ENCODE data around the gene DEDD2. TPM values are rescaled to one million over a fixed set of nuclear protein-coding genes. Genes with fewer than 3 reads are reported as not detected.
A peak's percentile ranks its signal among the peaks of the same experiment; 100 is the strongest.

DEDD2 gene, protein sequence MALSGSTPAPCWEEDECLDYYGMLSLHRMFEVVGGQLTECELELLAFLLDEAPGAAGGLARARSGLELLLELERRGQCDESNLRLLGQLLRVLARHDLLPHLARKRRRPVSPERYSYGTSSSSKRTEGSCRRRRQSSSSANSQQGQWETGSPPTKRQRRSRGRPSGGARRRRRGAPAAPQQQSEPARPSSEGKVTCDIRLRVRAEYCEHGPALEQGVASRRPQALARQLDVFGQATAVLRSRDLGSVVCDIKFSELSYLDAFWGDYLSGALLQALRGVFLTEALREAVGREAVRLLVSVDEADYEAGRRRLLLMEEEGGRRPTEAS
- polyA plus RNA-seq (2012; rRNA removed) = 30.2 and 31.1 TPM in 2 replicates
- 15.7 and 23.9 TPM in 2 replicates for polyA plus RNA-seq (2012; cell fraction: cytosol; rRNA removed)
- polyA plus RNA-seq (2012; cell fraction: nucleus; rRNA removed) = 29.2 and 30.8 TPM in 2 replicates

DNA sequence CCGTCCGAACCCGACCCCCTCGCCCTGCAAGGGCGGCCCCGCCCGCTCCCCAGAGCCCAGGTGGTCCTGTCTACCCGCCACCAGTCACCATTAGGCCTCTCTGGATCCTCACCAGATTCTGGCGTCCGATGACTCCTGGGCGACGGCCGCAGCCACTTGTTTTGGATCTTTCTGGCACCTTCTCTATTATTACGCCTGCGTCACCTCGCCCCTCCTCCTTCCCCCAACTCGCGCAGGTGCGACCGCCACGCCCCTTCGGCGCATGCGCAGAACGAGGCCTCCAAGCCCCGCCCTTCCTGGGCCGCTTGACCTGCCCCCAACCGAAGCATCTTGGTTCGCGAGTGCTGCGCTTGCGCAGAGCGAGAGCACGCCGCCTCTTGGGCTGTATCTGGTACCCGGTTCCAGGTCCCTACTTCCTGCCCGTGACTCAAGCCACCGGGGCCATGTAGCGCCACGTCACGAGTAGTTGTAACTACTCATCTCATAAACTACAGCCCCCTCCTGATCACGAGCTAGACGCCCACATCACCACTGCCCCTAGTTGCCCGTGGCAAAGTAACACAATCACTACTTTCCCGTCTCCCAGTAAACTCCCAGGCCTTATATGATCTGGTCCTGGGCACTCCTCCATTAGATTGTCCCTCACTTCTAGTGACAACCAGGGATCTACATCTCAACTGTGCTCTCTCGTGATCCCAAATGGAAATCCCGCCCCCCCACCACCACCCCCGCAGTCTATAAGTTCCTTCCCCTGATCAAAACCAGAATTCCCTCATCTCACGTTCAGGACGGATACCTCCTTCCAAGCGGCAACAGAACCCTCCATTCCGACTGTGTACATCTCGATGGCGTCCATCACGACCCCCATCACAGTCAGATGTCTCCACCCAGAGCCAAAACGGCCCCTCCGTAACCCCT, at the start of gene DEDD2:
TSS of gene DEDD2 (minus strand) at position 158 of the 918 bp plus-strand sequence. CDS start 670 bp downstream, outside the sequence.
- peaks cover 12% of the 10 kb centered on the region for H3F3A ChIP-seq (replicated peaks; ENCODE audit: insufficient read depth)
- H3K36me3 ChIP-seq (replicated peaks in 1 of 2; ENCODE audit: control insufficient read depth in 1 of 2, insufficient read depth in 2 of 2, low read length in 1 of 2) = peaks cover 14 to 18% of the 10 kb centered on the region in 2 experiments
- peak within 1 kb of the TSS; percentile 77 for H3K9ac ChIP-seq
- H3K79me2 ChIP-seq (ENCODE audit: insufficient read depth) = peaks cover 88% of the 10 kb centered on the region
- H4K20me1 ChIP-seq (ENCODE audit: insufficient read depth) = no peaks in the 10 kb centered on the region; the same call in 1 of the 2 replicates
- H3K9me3 ChIP-seq = no peaks in the 10 kb centered on the region
- no peaks in the 10 kb centered on the region for H3K27me3 ChIP-seq (ENCODE audit: insufficient read depth)
- peak within 1 kb of the TSS; percentile 89 for H3K4me2 ChIP-seq
- peak within 1 kb of the TSS; percentile 88 to 90 for H3K27ac ChIP-seq (ENCODE audit: low read depth in 2 of 2, low read length in 1 of 2)
- peaks cover 9 to 28% of the 10 kb centered on the region in 2 experiments; a peak in 2 of 4 replicates for H3K4me1 ChIP-seq (ENCODE audit: control insufficient read depth in 1 of 2, insufficient read depth in 2 of 2, low read depth in 1 of 2, low read length in 1 of 2)
- H3K4me3 ChIP-seq (ENCODE audit: low read depth in 2 of 2, low read length in 1 of 2) = peak within 1 kb of the TSS; percentile 80 to 99
- H3K9me2 ChIP-seq = no peaks in the 10 kb centered on the region
- ChIA-PET CTCF (interaction anchor here (0.7 to 1.8 kb wide), 6 partner anchors 23 to 76 kb away, joined by 3 to 5 read pairs (median 3); no protein-coding TSS in a partner anchor), POLR2A (interaction anchor here (1.2 kb wide), 1 partner anchor 10 kb away, joined by 3 read pairs; no protein-coding TSS in a partner anchor)
- peak within 1 kb of the TSS; percentile 77 for H2AFZ ChIP-seq (ENCODE audit: low read depth)
- peak; percentile 95 for DNase-seq
- 17% methylated on average over 51 of the region's 57 CpGs for WGBS (ENCODE audit: low lambda C conversion rate)
- TF ChIP-seq FOSL2 (IDR thresholded peaks at IDR 0.05; ENCODE audit: borderline replicate concordance, low read depth) (no peak; the same call in 1 of the 2 replicates), EP300 (IDR thresholded peaks at IDR 0.05; ENCODE audit: borderline replicate concordance in 1 of 2, low read depth in 1 of 2, low read length in 1 of 2) (peak in 1 of 2 experiments; percentile 61; a peak in 2 of 4 replicates), ELF1 (IDR thresholded peaks at IDR 0.05) (peak; percentile 66; the same call in 1 of the 2 replicates), TCF12 (IDR thresholded peaks at IDR 0.05) (no peak), POLR2AphosphoS5 (IDR thresholded peaks at IDR 0.05; ENCODE audit: low read depth, low read length) (peak; percentile 64; the same call in 1 of the 2 replicates), PBX3 (IDR thresholded peaks at IDR 0.05) (no peak), RAD21 (IDR thresholded peaks at IDR 0.05; ENCODE audit: low read length) (no peak), RFX5 (IDR thresholded peaks at IDR 0.05; ENCODE audit: low read length) (no peak), EZH2phosphoT487 (IDR thresholded peaks at IDR 0.05; ENCODE audit: borderline replicate concordance, low read depth) (no peak), TEAD4 (IDR thresholded peaks at IDR 0.05; ENCODE audit: borderline replicate concordance, insufficient read depth) (no peak), RXRA (IDR thresholded peaks at IDR 0.05; ENCODE audit: borderline replicate concordance, low read depth) (no peak), TAF1 (IDR thresholded peaks at IDR 0.05; ENCODE audit: borderline replicate concordance, low read depth, low read length) (peak; percentile 29; the same call in 1 of the 2 replicates), CHD2 (IDR thresholded peaks at IDR 0.05; ENCODE audit: low read length, partially characterized antibody) (no peak), FOXJ3 (CRISPR knock-in tag; IDR thresholded peaks at IDR 0.05) (no peak), MEF2A (IDR thresholded peaks at IDR 0.05; ENCODE audit: borderline replicate concordance, low read depth) (no peak)
- TF ChIP-seq, protein P1, sequence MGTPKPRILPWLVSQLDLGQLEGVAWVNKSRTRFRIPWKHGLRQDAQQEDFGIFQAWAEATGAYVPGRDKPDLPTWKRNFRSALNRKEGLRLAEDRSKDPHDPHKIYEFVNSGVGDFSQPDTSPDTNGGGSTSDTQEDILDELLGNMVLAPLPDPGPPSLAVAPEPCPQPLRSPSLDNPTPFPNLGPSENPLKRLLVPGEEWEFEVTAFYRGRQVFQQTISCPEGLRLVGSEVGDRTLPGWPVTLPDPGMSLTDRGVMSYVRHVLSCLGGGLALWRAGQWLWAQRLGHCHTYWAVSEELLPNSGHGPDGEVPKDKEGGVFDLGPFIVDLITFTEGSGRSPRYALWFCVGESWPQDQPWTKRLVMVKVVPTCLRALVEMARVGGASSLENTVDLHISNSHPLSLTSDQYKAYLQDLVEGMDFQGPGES (IDR thresholded peaks at IDR 0.05; ENCODE audit: low read depth, low read length) = no peak
- TF ChIP-seq, protein P2, sequence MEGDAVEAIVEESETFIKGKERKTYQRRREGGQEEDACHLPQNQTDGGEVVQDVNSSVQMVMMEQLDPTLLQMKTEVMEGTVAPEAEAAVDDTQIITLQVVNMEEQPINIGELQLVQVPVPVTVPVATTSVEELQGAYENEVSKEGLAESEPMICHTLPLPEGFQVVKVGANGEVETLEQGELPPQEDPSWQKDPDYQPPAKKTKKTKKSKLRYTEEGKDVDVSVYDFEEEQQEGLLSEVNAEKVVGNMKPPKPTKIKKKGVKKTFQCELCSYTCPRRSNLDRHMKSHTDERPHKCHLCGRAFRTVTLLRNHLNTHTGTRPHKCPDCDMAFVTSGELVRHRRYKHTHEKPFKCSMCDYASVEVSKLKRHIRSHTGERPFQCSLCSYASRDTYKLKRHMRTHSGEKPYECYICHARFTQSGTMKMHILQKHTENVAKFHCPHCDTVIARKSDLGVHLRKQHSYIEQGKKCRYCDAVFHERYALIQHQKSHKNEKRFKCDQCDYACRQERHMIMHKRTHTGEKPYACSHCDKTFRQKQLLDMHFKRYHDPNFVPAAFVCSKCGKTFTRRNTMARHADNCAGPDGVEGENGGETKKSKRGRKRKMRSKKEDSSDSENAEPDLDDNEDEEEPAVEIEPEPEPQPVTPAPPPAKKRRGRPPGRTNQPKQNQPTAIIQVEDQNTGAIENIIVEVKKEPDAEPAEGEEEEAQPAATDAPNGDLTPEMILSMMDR (IDR thresholded peaks at IDR 0.05) = no peak
- TF ChIP-seq, protein P3, sequence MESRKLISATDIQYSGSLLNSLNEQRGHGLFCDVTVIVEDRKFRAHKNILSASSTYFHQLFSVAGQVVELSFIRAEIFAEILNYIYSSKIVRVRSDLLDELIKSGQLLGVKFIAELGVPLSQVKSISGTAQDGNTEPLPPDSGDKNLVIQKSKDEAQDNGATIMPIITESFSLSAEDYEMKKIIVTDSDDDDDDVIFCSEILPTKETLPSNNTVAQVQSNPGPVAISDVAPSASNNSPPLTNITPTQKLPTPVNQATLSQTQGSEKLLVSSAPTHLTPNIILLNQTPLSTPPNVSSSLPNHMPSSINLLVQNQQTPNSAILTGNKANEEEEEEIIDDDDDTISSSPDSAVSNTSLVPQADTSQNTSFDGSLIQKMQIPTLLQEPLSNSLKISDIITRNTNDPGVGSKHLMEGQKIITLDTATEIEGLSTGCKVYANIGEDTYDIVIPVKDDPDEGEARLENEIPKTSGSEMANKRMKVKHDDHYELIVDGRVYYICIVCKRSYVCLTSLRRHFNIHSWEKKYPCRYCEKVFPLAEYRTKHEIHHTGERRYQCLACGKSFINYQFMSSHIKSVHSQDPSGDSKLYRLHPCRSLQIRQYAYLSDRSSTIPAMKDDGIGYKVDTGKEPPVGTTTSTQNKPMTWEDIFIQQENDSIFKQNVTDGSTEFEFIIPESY (IDR thresholded peaks at IDR 0.05; ENCODE audit: borderline replicate concordance, low read depth) = no peak
- TF ChIP-seq, protein P4, sequence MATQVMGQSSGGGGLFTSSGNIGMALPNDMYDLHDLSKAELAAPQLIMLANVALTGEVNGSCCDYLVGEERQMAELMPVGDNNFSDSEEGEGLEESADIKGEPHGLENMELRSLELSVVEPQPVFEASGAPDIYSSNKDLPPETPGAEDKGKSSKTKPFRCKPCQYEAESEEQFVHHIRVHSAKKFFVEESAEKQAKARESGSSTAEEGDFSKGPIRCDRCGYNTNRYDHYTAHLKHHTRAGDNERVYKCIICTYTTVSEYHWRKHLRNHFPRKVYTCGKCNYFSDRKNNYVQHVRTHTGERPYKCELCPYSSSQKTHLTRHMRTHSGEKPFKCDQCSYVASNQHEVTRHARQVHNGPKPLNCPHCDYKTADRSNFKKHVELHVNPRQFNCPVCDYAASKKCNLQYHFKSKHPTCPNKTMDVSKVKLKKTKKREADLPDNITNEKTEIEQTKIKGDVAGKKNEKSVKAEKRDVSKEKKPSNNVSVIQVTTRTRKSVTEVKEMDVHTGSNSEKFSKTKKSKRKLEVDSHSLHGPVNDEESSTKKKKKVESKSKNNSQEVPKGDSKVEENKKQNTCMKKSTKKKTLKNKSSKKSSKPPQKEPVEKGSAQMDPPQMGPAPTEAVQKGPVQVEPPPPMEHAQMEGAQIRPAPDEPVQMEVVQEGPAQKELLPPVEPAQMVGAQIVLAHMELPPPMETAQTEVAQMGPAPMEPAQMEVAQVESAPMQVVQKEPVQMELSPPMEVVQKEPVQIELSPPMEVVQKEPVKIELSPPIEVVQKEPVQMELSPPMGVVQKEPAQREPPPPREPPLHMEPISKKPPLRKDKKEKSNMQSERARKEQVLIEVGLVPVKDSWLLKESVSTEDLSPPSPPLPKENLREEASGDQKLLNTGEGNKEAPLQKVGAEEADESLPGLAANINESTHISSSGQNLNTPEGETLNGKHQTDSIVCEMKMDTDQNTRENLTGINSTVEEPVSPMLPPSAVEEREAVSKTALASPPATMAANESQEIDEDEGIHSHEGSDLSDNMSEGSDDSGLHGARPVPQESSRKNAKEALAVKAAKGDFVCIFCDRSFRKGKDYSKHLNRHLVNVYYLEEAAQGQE (IDR thresholded peaks at IDR 0.05; ENCODE audit: low read depth, low read length) = no peak
